ENCODE data around the gene KLC1. TPM values are rescaled to one million over a fixed set of nuclear protein-coding genes. Genes with fewer than 3 reads are reported as not detected.

Gene KLC1
- total RNA-seq, 4 donors from 2014 or later = 205 to 427 (median 291) TPM

- intact Hi-C loops (cut with DNase I; ENCODE audit: low total_unique reads) (no loop called here), in situ Hi-C loops (cut with MboI; ENCODE audit: low pct_ligation_motif_present in 1 of 4, low pct_unique_long_range_greater_than_20kb in 1 of 4, low sequenced_read_pairs in 3 of 4) (no loop called here)
- WGBS, 2 donors (ENCODE audit: low coverage in 1 of 2) = 53 to 81% methylated on average over 3 to 5 of the region's 5 CpGs
- Histone ChIP-seq H3K36me3 (no peaks in the 10 kb centered on the region), H3K4me1 (peaks cover 6 to 31% (median 12%) of the 10 kb centered on the region in 4 donors), H3K9me3 (no peaks in the 10 kb centered on the region), H3K27me3 (no peaks in the 10 kb centered on the region), H3K27ac (no peak overlapping the region), H3K4me3 (no peak overlapping the region)
- DNase-seq = no peak
- TF ChIP-seq POLR2AphosphoS5 (IDR thresholded peaks at IDR 0.05) (no peak), EP300 (IDR thresholded peaks at IDR 0.05; ENCODE audit: low read depth) (no peak), POLR2A (IDR thresholded peaks at IDR 0.05) (no peak), CTCF (IDR thresholded peaks at IDR 0.05) (no peak)
Observed at GRCh38 chr14:103621860-103622259, 7.2 kb upstream of the KLC1 start.

- no peaks in the 10 kb centered on the region for H3K36me3 ChIP-seq
- H3K27ac ChIP-seq = no peak overlapping the region
- WGBS, 2 donors (ENCODE audit: low coverage in 1 of 2) = 92% methylated on average over 4 of the region's 4 CpGs; no CpG with 5 or more reads in 1 of the 2 donors
- H3K9me3 ChIP-seq = no peaks in the 10 kb centered on the region
- no peak for TF ChIP-seq EP300 (IDR thresholded peaks at IDR 0.05; ENCODE audit: low read depth)
- no peak for TF ChIP-seq POLR2AphosphoS5 (IDR thresholded peaks at IDR 0.05)
- TF ChIP-seq POLR2A (IDR thresholded peaks at IDR 0.05) = no peak
- no peak for TF ChIP-seq CTCF (IDR thresholded peaks at IDR 0.05)
- no peak overlapping the region for H3K4me3 ChIP-seq
- H3K27me3 ChIP-seq = no peaks in the 10 kb centered on the region
- no peak for DNase-seq
- in situ Hi-C loops (cut with MboI; ENCODE audit: low pct_ligation_motif_present in 1 of 4, low pct_unique_long_range_greater_than_20kb in 1 of 4, low sequenced_read_pairs in 3 of 4) (no loop called here), intact Hi-C loops (cut with DNase I; ENCODE audit: low total_unique reads) (no loop called here)
- H3K4me1 ChIP-seq = peaks cover 15 to 43% (median 20%) of the 10 kb centered on the region in 4 donors
Observed at GRCh38 chr14:103623308-103623707, 5.7 kb upstream of the KLC1 start.

- no peak for TF ChIP-seq POLR2AphosphoS5 (IDR thresholded peaks at IDR 0.05)
- no peak for TF ChIP-seq EP300 (IDR thresholded peaks at IDR 0.05; ENCODE audit: low read depth)
- TF ChIP-seq POLR2A (IDR thresholded peaks at IDR 0.05) = no peak
- no peak for TF ChIP-seq CTCF (IDR thresholded peaks at IDR 0.05)
- WGBS, 2 donors (ENCODE audit: low coverage in 1 of 2) = 59% methylated on average over 16 of the region's 16 CpGs; no CpG with 5 or more reads in 1 of the 2 donors
- intact Hi-C loops (cut with DNase I; ENCODE audit: low total_unique reads) = no loop called here
- DNase-seq = peak; percentile 12
- H3K9me3 ChIP-seq = no peaks in the 10 kb centered on the region
- peaks cover 15 to 46% (median 24%) of the 10 kb centered on the region in 4 donors for H3K4me1 ChIP-seq
- no peak overlapping the region for H3K4me3 ChIP-seq
- H3K27ac ChIP-seq = peak overlapping the region in 1 of 4 donors; percentile 22
- in situ Hi-C loops (cut with MboI; ENCODE audit: low pct_ligation_motif_present in 1 of 4, low pct_unique_long_range_greater_than_20kb in 1 of 4, low sequenced_read_pairs in 3 of 4) = no loop called here
- no peaks in the 10 kb centered on the region for H3K27me3 ChIP-seq
- no peaks in the 10 kb centered on the region for H3K36me3 ChIP-seq
Observed at GRCh38 chr14:103623883-103624482, 5.0 kb upstream of the KLC1 start.

- H3K4me3 ChIP-seq = no peak overlapping the region
- peak in 1 of 3 donors; percentile 20 for TF ChIP-seq POLR2AphosphoS5 (IDR thresholded peaks at IDR 0.05)
- TF ChIP-seq POLR2A (IDR thresholded peaks at IDR 0.05) = no peak
- in situ Hi-C loops (cut with MboI; ENCODE audit: low pct_ligation_motif_present in 1 of 4, low pct_unique_long_range_greater_than_20kb in 1 of 4, low sequenced_read_pairs in 3 of 4) (no loop called here), intact Hi-C loops (cut with DNase I; ENCODE audit: low total_unique reads) (no loop called here)
- peak; percentile 70 for DNase-seq
- H3K9me3 ChIP-seq = no peaks in the 10 kb centered on the region
- H3K36me3 ChIP-seq = no peaks in the 10 kb centered on the region
- WGBS, 2 donors (ENCODE audit: low coverage in 1 of 2) = 16% methylated on average over 10 of the region's 10 CpGs; no CpG with 5 or more reads in 1 of the 2 donors
- peaks cover 15 to 46% (median 24%) of the 10 kb centered on the region in 4 donors for H3K4me1 ChIP-seq
- peak overlapping the region; percentile 6 to 56 (median 32) for H3K27ac ChIP-seq
- no peaks in the 10 kb centered on the region for H3K27me3 ChIP-seq
Observed at GRCh38 chr14:103624860-103625259, 4.2 kb upstream of the KLC1 start.

All from transverse colon (tissue), 4 donors.